ENCODE measurements around the gene SLC41A3. TPM values are rescaled to one million over a fixed set of nuclear protein-coding genes. Genes with fewer than 3 reads are reported as not detected.

SLC41A3 gene
- total RNA-seq, 1 experiment from 2014 or later: 35.5 TPM

- Histone ChIP-seq H3K4me1 (ENCODE audit: insufficient read depth, low read length) (no peaks in the 10 kb centered on the region), H3K27me3 (ENCODE audit: insufficient read depth, low read length) (no peaks in the 10 kb centered on the region), H3K4ac (ENCODE audit: low read depth, low read length) (no peak overlapping the region), H3K9me3 (ENCODE audit: control insufficient read depth, low read depth, low read length) (no peaks in the 10 kb centered on the region), H3K79me1 (ENCODE audit: insufficient read depth, low read depth, low read length, poor library complexity, severe bottlenecking) (no peaks in the 10 kb centered on the region), H2BK12ac (ENCODE audit: insufficient read length, low read depth, low read length) (no peak overlapping the region), H4K8ac (replicated peaks; ENCODE audit: insufficient read length, low read depth, low read length) (no peak overlapping the region), H3K79me2 (ENCODE audit: insufficient read depth, low read length) (no peaks in the 10 kb centered on the region), H3K23ac (ENCODE audit: insufficient read length, low read depth, low read length) (no peak overlapping the region), H4K5ac (ENCODE audit: insufficient read length, low read depth, low read length) (no peak overlapping the region), H2BK120ac (ENCODE audit: low read depth, low read length, poor library complexity, severe bottlenecking) (no peak overlapping the region), H3K56ac (ENCODE audit: insufficient read length, low read depth, low read length) (no peak overlapping the region), H3K18ac (ENCODE audit: insufficient read length, low read depth, low read length) (no peak overlapping the region), H3K14ac (ENCODE audit: insufficient read depth, low read length) (no peak overlapping the region; the same call in 1 of the 2 replicates), H4K91ac (ENCODE audit: insufficient read length, low read depth, low read length) (no peak overlapping the region), H3K9ac (ENCODE audit: extremely low read depth, insufficient read length, low read length) (no peak overlapping the region), H3K23me2 (ENCODE audit: insufficient read length, low read depth, low read length, poor library complexity, severe bottlenecking) (no peaks in the 10 kb centered on the region), H4K20me1 (ENCODE audit: control insufficient read depth, insufficient read depth, insufficient read length) (no peaks in the 10 kb centered on the region), H2AK5ac (ENCODE audit: insufficient read length, low read length) (no peak overlapping the region), H3K27ac (ENCODE audit: insufficient read length, low read depth, low read length) (no peak overlapping the region), H2BK15ac (ENCODE audit: low read depth, low read length) (no peak overlapping the region), H2AFZ (ENCODE audit: low read length) (no peak overlapping the region), H2BK20ac (ENCODE audit: low read depth, low read length, poor library complexity, severe bottlenecking) (no peak overlapping the region), H3K4me2 (ENCODE audit: insufficient read depth, insufficient read length, low read length) (no peak overlapping the region), H2BK5ac (ENCODE audit: insufficient read length, low read length) (no peak overlapping the region), H3T11ph (ENCODE audit: low read length) (no peak overlapping the region)
- no peak for DNase-seq
- no peaks in the 10 kb centered on the region for H3K4me1 Mint-ChIP-seq
- no peaks in the 10 kb centered on the region; a peak in 1 of 5 replicates for H3K9me3 Mint-ChIP-seq
- H3K36me3 Mint-ChIP-seq (ENCODE audit: insufficient read depth in 1 of 3, low read depth in 3 of 3): no peaks in the 10 kb centered on the region
- no peak overlapping the region for H3K4me3 Mint-ChIP-seq
- WGBS (ENCODE audit: extremely low coverage, insufficient read length, low lambda C conversion rate): no CpG with 5 or more reads among the region's 10 CpGs
- TF ChIP-seq CTCF (conservative IDR thresholded peaks at IDR 0.05): no peak
- H3K27ac Mint-ChIP-seq: no peak overlapping the region
- H3K27me3 Mint-ChIP-seq (ENCODE audit: low read depth): no peaks in the 10 kb centered on the region; the same call in none of the 2 replicates
These were observed 25.9 kb upstream of the SLC41A3 start for GRCh38 chr3:126109880-126110235.
